Panc1 (cell line): ENCODE data around the gene EPDR1. TPM values are rescaled to one million over a fixed set of nuclear protein-coding genes. Genes with fewer than 3 reads are reported as not detected.
A peak's percentile ranks its signal among the peaks of the same experiment; 100 is the strongest.

Source experiments
- ATAC-seq: fragments of 200-7000 bp; cut with Tn5 transposase; 2 replicates; pipeline ENCODE4 v1.9.1; 2020; ENCODE audit warnings: mild to moderate bottlenecking, moderate library complexity
- BruUV-seq: library from RNA; stranded (reverse); fragments of 400-500 nt; replicated peaks from 2 replicates; lab custom pipeline; 2021; lab: Mats Ljungman, UMichigan
- CTCF ChIA-PET: fragments of 300-600 bp; sonication (Branson Sonifier 250); formaldehyde crosslinking; loops from one replicate; lab custom pipeline; 2022; ENCODE audit warnings: antibody characterized with exemption; lab: Charles Lee
- POLR2A ChIA-PET: fragments of 300-600 bp; sonication (Branson Sonifier 250); formaldehyde crosslinking; loops from one replicate; lab custom pipeline; 2022; ENCODE audit warnings: antibody characterized with exemption; lab: Charles Lee
- DNase-seq: peaks from one replicate; pipeline ENCODE4 v3.0.0-alpha.2; 2010; ENCODE audit warnings: low read depth, low spot score
- H3K27ac ChIP-seq: 2 replicates; pipeline ENCODE4 v1.5.1; 2011; ENCODE audit warnings: mild to moderate bottlenecking, low read length, inconsistent platforms
- H3K27me3 ChIP-seq: fragments of 200-500 bp; sonication (Bioruptor generic); 2 replicates; pipeline ENCODE4 v1.6.0; 2014; ENCODE audit warnings: low read length, inconsistent platforms; ENCODE audit not compliant: control insufficient read depth, insufficient read depth
- H3K36me3 ChIP-seq: fragments of 200-500 bp; sonication (Bioruptor generic); 2 replicates; pipeline ENCODE4 v1.5.1; 2014; ENCODE audit warnings: inconsistent platforms, mild to moderate bottlenecking, low read length, moderate library complexity; ENCODE audit not compliant: control insufficient read depth, insufficient read depth
- H3K4me1 ChIP-seq: 2 replicates; pipeline ENCODE4 v1.5.1; 2011; ENCODE audit warnings: inconsistent platforms, mild to moderate bottlenecking, low read length, moderate library complexity; ENCODE audit not compliant: control insufficient read depth, insufficient read depth
- H3K4me3 ChIP-seq, 2 experiments: 2 replicates each; pipeline ENCODE4 v1.5.1; 2011 to 2012; ENCODE audit warnings: low read depth in 2 of 2, low read length in 2 of 2, mild to moderate bottlenecking in 2 of 2, inconsistent platforms in 1 of 2, moderate library complexity in 1 of 2
- H3K9me3 ChIP-seq: fragments of 200-500 bp; sonication (Bioruptor generic); 2 replicates; pipeline ENCODE4 v1.5.1; 2014; ENCODE audit warnings: low read depth, mild to moderate bottlenecking, inconsistent platforms, low read length, moderate library complexity; ENCODE audit not compliant: control insufficient read depth, insufficient read depth
- POLR2AphosphoS5 ChIP-seq: IDR thresholded peaks from 2 replicates; pipeline ENCODE4 v1.6.1; 2012; ENCODE audit warnings: mild to moderate bottlenecking, low read depth, low read length, moderate library complexity
- SIN3A ChIP-seq: IDR thresholded peaks from 2 replicates; pipeline ENCODE4 v1.6.1; 2012; ENCODE audit warnings: low read depth, mild to moderate bottlenecking, low read length, moderate library complexity, borderline replicate concordance; ENCODE audit not compliant: insufficient read depth
- TCF7L2 ChIP-seq: IDR thresholded peaks from 2 replicates; pipeline ENCODE4 v1.6.1; 2011; ENCODE audit warnings: mild to moderate bottlenecking, low read depth, low read length, inconsistent platforms
- in situ Hi-C: cut with HindIII; loops from 2 replicates; pipeline ENCODE4 v1.10.0; 2016; ENCODE audit warnings: low sequenced_read_pairs, low pct_unique_long_range_greater_than_20kb
- intact Hi-C: fragments of 100-400 bp; cut with micrococcal nuclease; formaldehyde crosslinking; loops from one replicate; pipeline ENCODE4 v1.10.0; 2022; ENCODE audit not compliant: unreplicated experiment
- total RNA-seq: library from RNA; stranded (reverse); gene quantifications from one replicate; pipeline ENCODE4 v1.2.1, GENCODE V29; 2021; ENCODE audit not compliant: unreplicated experiment
- TF ChIP-seq, protein P1 (sequence below), 2 experiments: IDR thresholded peaks; 2 replicates each; pipeline ENCODE4 v1.6.1; 2011 to 2012; ENCODE audit warnings: low read depth in 2 of 2, control low read depth in 1 of 2, low read length in 1 of 2, mild to moderate bottlenecking in 1 of 2, moderate library complexity in 1 of 2; ENCODE audit not compliant: insufficient read depth in 1 of 2
- TF ChIP-seq, protein P2 (sequence below): fragments of 450-650 bp; IDR thresholded peaks from 2 replicates; pipeline ENCODE4 v1.5.1; 2017; ENCODE audit warnings: mild to moderate bottlenecking

EPDR1 gene
- total RNA-seq, 1 experiment from 2014 or later = 86.6 TPM

DNA sequence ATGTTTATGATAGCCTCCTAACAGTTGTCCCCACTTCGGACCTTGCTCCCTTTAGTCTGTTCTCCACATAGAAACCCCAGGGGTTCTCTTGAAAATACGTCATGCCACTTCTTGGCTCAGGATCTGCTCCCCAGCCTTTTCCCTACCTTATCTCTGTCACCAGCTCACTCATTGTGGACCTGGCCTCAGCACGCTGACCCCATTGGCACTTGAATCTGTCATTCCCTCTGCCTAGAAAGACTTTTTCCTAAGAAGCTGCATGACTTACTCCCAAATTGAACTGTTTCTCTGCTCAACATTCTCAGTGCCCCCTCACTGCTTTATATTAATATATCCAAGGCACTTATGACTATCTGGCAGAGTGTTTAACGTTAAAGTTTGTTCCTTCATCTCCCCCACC, 8.4 kb downstream of the EPDR1 start:
- H3K27ac ChIP-seq = no peak overlapping the region; the same call in 1 of the 2 replicates
- H3K9me3 ChIP-seq = peaks cover 15% of the 10 kb centered on the region; the same call in 1 of the 2 replicates
- POLR2A ChIA-PET = no interaction called here
- H3K4me3 ChIP-seq = no peak overlapping the region
- no peaks in the 10 kb centered on the region for H3K27me3 ChIP-seq
- H3K36me3 ChIP-seq = no peaks in the 10 kb centered on the region
- peaks cover 17% of the 10 kb centered on the region for H3K4me1 ChIP-seq
- in situ Hi-C loops (no loop called here), intact Hi-C loops (no loop called here)
- BruUV-seq = no TSS peak
- CTCF ChIA-PET = interaction anchor here (0.6 to 0.7 kb wide), 2 partner anchors 282 to 424 kb away, joined by 3 to 7 read pairs; no protein-coding TSS in a partner anchor
- ATAC-seq (no peak), DNase-seq (no peak)
- TF ChIP-seq SIN3A (no peak), POLR2AphosphoS5 (no peak), TCF7L2 (no peak)
- TF ChIP-seq, protein P1, sequence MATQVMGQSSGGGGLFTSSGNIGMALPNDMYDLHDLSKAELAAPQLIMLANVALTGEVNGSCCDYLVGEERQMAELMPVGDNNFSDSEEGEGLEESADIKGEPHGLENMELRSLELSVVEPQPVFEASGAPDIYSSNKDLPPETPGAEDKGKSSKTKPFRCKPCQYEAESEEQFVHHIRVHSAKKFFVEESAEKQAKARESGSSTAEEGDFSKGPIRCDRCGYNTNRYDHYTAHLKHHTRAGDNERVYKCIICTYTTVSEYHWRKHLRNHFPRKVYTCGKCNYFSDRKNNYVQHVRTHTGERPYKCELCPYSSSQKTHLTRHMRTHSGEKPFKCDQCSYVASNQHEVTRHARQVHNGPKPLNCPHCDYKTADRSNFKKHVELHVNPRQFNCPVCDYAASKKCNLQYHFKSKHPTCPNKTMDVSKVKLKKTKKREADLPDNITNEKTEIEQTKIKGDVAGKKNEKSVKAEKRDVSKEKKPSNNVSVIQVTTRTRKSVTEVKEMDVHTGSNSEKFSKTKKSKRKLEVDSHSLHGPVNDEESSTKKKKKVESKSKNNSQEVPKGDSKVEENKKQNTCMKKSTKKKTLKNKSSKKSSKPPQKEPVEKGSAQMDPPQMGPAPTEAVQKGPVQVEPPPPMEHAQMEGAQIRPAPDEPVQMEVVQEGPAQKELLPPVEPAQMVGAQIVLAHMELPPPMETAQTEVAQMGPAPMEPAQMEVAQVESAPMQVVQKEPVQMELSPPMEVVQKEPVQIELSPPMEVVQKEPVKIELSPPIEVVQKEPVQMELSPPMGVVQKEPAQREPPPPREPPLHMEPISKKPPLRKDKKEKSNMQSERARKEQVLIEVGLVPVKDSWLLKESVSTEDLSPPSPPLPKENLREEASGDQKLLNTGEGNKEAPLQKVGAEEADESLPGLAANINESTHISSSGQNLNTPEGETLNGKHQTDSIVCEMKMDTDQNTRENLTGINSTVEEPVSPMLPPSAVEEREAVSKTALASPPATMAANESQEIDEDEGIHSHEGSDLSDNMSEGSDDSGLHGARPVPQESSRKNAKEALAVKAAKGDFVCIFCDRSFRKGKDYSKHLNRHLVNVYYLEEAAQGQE (IDR thresholded peaks at IDR 0.05; ENCODE audit: insufficient read depth in 1 of 2, low read depth in 2 of 2, low read length in 1 of 2) = no peak
- TF ChIP-seq, protein P2, sequence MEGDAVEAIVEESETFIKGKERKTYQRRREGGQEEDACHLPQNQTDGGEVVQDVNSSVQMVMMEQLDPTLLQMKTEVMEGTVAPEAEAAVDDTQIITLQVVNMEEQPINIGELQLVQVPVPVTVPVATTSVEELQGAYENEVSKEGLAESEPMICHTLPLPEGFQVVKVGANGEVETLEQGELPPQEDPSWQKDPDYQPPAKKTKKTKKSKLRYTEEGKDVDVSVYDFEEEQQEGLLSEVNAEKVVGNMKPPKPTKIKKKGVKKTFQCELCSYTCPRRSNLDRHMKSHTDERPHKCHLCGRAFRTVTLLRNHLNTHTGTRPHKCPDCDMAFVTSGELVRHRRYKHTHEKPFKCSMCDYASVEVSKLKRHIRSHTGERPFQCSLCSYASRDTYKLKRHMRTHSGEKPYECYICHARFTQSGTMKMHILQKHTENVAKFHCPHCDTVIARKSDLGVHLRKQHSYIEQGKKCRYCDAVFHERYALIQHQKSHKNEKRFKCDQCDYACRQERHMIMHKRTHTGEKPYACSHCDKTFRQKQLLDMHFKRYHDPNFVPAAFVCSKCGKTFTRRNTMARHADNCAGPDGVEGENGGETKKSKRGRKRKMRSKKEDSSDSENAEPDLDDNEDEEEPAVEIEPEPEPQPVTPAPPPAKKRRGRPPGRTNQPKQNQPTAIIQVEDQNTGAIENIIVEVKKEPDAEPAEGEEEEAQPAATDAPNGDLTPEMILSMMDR = no peak

- no peaks in the 10 kb centered on the region for H3K27me3 ChIP-seq
- peak overlapping the region; percentile 53 for H3K27ac ChIP-seq
- ChIA-PET POLR2A (no interaction called here), CTCF (interaction anchor here (0.7 kb wide), 1 partner anchor 14 kb away, joined by 3 read pairs; the partner anchor contains the start of gene SFRP4)
- H3K4me3 ChIP-seq = 0 out of 4 replicates have a peak overlapping the region, but pooled peaks of 1 of the 2 experiments have one; percentile 6
- DNase-seq (no peak), ATAC-seq (peak; percentile 72; the same call in 1 of the 2 replicates)
- in situ Hi-C loops (no loop called here), intact Hi-C loops (no loop called here)
- H3K4me1 ChIP-seq = peaks cover 17% of the 10 kb centered on the region
- TF ChIP-seq, protein P1 (IDR thresholded peaks at IDR 0.05; ENCODE audit: insufficient read depth in 1 of 2, low read depth in 2 of 2, low read length in 1 of 2) = no peak
- TF ChIP-seq TCF7L2 = peak; percentile 88
- H3K36me3 ChIP-seq = no peaks in the 10 kb centered on the region
- BruUV-seq = no TSS peak
- peaks cover 11% of the 10 kb centered on the region; the same call in 1 of the 2 replicates for H3K9me3 ChIP-seq
These were observed 9.9 kb downstream of the EPDR1 start for GRCh38 chr7:37930226-37930948.
